PC-9 (cell line): ENCODE results near the gene OBP2A. TPM values are rescaled to one million over a fixed set of nuclear protein-coding genes. Genes with fewer than 3 reads are reported as not detected.

ENCODE experiments used
- BruUV-seq: library from RNA; stranded (reverse); fragments of 400-500 nt; replicated peaks from 2 replicates; lab custom pipeline; 2021; lab: Mats Ljungman, UMichigan
- CTCF ChIA-PET: fragments of 300-600 bp; sonication (Branson Sonifier 250); formaldehyde crosslinking; loops from one replicate; lab custom pipeline; 2022; ENCODE audit warnings: antibody characterized with exemption; lab: Charles Lee
- POLR2A ChIA-PET: fragments of 300-600 bp; sonication (Branson Sonifier 250); formaldehyde crosslinking; loops from one replicate; lab custom pipeline; 2022; ENCODE audit warnings: antibody characterized with exemption; ENCODE audit not compliant: unreplicated experiment; lab: Charles Lee
- DNase-seq, 2 experiments: peaks; one replicate each; pipeline versions ENCODE4 v3.0.0 to v3.0.0-alpha.2; 2015 to 2022; ENCODE audit warnings: mixed read lengths in 1 of 2
- H2AFZ ChIP-seq: fragments of 200-600 bp; sonication (generic); 2 replicates; pipeline ENCODE4 v1.8.1; 2017; ENCODE audit warnings: antibody characterized with exemption
- H3F3A ChIP-seq: fragments of 200-600 bp; sonication (generic); 2 replicates; pipeline ENCODE4 v1.8.1; 2017; ENCODE audit warnings: antibody characterized with exemption, mild to moderate bottlenecking, low read depth; ENCODE audit not compliant: insufficient read depth
- H3K27ac ChIP-seq: fragments of 200-600 bp; sonication (generic); 2 replicates; pipeline ENCODE4 v1.6.1; 2016; ENCODE audit warnings: mixed run types
- H3K27me3 ChIP-seq: fragments of 200-600 bp; sonication (generic); 2 replicates; pipeline ENCODE4 v1.6.1; 2016; ENCODE audit warnings: low read depth, mixed run types; ENCODE audit not compliant: insufficient read depth
- H3K36me3 ChIP-seq: fragments of 200-600 bp; sonication (generic); 2 replicates; pipeline ENCODE4 v1.6.1; 2016; ENCODE audit warnings: low read depth, mixed run types
- H3K4me1 ChIP-seq: fragments of 200-600 bp; sonication (generic); replicated peaks from 2 replicates; pipeline ENCODE4 v1.6.1; 2016; ENCODE audit warnings: mixed run types; ENCODE audit not compliant: insufficient read depth
- H3K4me2 ChIP-seq: fragments of 200-600 bp; sonication (generic); 2 replicates; pipeline ENCODE4 v1.6.1; 2017; ENCODE audit warnings: mixed run types
- H3K4me3 ChIP-seq: fragments of 200-600 bp; sonication (generic); 2 replicates; pipeline ENCODE4 v1.6.1; 2016; ENCODE audit warnings: mixed run types
- H3K79me2 ChIP-seq: fragments of 200-600 bp; sonication (generic); 2 replicates; pipeline ENCODE4 v1.6.1; 2017; ENCODE audit warnings: low read depth, mixed run types
- H3K9me2 ChIP-seq: fragments of 200-600 bp; sonication (generic); 2 replicates; pipeline ENCODE4 v1.8.1; 2017; ENCODE audit warnings: mild to moderate bottlenecking; ENCODE audit not compliant: insufficient read depth
- H3K9me3 ChIP-seq: fragments of 200-600 bp; sonication (generic); 2 replicates; pipeline ENCODE4 v1.8.1; 2016; ENCODE audit warnings: low read depth; ENCODE audit not compliant: insufficient read depth
- H4K20me1 ChIP-seq: fragments of 200-600 bp; sonication (generic); 2 replicates; pipeline ENCODE4 v1.8.1; 2017; ENCODE audit not compliant: insufficient read depth
- EZH2 ChIP-seq: fragments of 200-600 bp; sonication (generic); IDR thresholded peaks from 2 replicates; pipeline ENCODE4 v1.8.0; 2017; ENCODE audit warnings: antibody characterized with exemption, low read depth
- intact Hi-C: fragments of 100-400 bp; cut with micrococcal nuclease; formaldehyde crosslinking; loops from one replicate; pipeline ENCODE4 v1.10.0; 2022; ENCODE audit not compliant: unreplicated experiment
- total RNA-seq: library from RNA; stranded (reverse); gene quantifications from 2 replicates; pipeline ENCODE4 v1.2.3, GENCODE V29; 2021
- TF ChIP-seq, protein P1 (sequence below): fragments of 200-600 bp; sonication (generic); conservative IDR thresholded peaks from 2 replicates; pipeline ENCODE4 v1.6.1; 2017; ENCODE audit warnings: mixed run types, antibody characterized with exemption, mild to moderate bottlenecking, moderate library complexity

Gene OBP2A
- total RNA-seq, 1 experiment from 2014 or later, result not detected

GRCh38 chr9:135503371-135504261 is 42.3 kb upstream of the OBP2A start:
- peaks cover 30% of the 10 kb centered on the region for H4K20me1 ChIP-seq
- no peaks in the 10 kb centered on the region for H3K9me3 ChIP-seq
- no peak overlapping the region for H3K27ac ChIP-seq
- TF ChIP-seq, protein P1, sequence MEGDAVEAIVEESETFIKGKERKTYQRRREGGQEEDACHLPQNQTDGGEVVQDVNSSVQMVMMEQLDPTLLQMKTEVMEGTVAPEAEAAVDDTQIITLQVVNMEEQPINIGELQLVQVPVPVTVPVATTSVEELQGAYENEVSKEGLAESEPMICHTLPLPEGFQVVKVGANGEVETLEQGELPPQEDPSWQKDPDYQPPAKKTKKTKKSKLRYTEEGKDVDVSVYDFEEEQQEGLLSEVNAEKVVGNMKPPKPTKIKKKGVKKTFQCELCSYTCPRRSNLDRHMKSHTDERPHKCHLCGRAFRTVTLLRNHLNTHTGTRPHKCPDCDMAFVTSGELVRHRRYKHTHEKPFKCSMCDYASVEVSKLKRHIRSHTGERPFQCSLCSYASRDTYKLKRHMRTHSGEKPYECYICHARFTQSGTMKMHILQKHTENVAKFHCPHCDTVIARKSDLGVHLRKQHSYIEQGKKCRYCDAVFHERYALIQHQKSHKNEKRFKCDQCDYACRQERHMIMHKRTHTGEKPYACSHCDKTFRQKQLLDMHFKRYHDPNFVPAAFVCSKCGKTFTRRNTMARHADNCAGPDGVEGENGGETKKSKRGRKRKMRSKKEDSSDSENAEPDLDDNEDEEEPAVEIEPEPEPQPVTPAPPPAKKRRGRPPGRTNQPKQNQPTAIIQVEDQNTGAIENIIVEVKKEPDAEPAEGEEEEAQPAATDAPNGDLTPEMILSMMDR, result no peak
- no peak for TF ChIP-seq EZH2
- no peaks in the 10 kb centered on the region for H3K9me2 ChIP-seq
- peaks cover 9% of the 10 kb centered on the region; the same call in 1 of the 2 replicates for H3K4me1 ChIP-seq
- no peaks in the 10 kb centered on the region for H3K36me3 ChIP-seq
- intact Hi-C loops, result no loop called here
- H3K4me2 ChIP-seq, result no peak overlapping the region
- H3K4me3 ChIP-seq, result no peak overlapping the region
- BruUV-seq, result TSS peak; percentile 18
- no peak for DNase-seq
- ChIA-PET CTCF (no interaction called here), POLR2A (no interaction called here)
- no peaks in the 10 kb centered on the region for H3K27me3 ChIP-seq
- peaks cover 23% of the 10 kb centered on the region for H3K79me2 ChIP-seq
- H3F3A ChIP-seq, result no peaks in the 10 kb centered on the region
- H2AFZ ChIP-seq, result no peak overlapping the region

GRCh38 chr9:135504262-135505243 is 41.4 kb upstream of the OBP2A start:
- peak in 1 of 2 experiments; percentile 51 for DNase-seq
- no peak overlapping the region for H3K4me2 ChIP-seq
- ChIA-PET POLR2A (interaction anchor here (0.8 kb wide), 1 partner anchor 24 kb away, joined by 4 read pairs; no protein-coding TSS in a partner anchor), CTCF (interaction anchor here (0.5 to 0.6 kb wide), 3 partner anchors 9 to 211 kb away, joined by 3 to 15 read pairs (median 8); no protein-coding TSS in a partner anchor)
- no peaks in the 10 kb centered on the region for H3F3A ChIP-seq
- H3K27ac ChIP-seq, result no peak overlapping the region
- intact Hi-C loops, result no loop called here
- no peaks in the 10 kb centered on the region for H3K9me2 ChIP-seq
- BruUV-seq, result no TSS peak
- no peaks in the 10 kb centered on the region for H3K27me3 ChIP-seq
- TF ChIP-seq EZH2, result no peak
- TF ChIP-seq, protein P1, result peak; percentile 78
- H3K4me3 ChIP-seq, result no peak overlapping the region
- H3K36me3 ChIP-seq, result no peaks in the 10 kb centered on the region
- peaks cover 23% of the 10 kb centered on the region for H3K79me2 ChIP-seq
- peaks cover 30% of the 10 kb centered on the region for H4K20me1 ChIP-seq
- peaks cover 9% of the 10 kb centered on the region; the same call in 1 of the 2 replicates for H3K4me1 ChIP-seq
- H2AFZ ChIP-seq, result no peak overlapping the region
- no peaks in the 10 kb centered on the region for H3K9me3 ChIP-seq
